AG10803 (cell line): ENCODE data around the gene PTPN23.

Experiments
- DNase-seq: peaks from one replicate; pipeline ENCODE4 v3.0.0; 2010; ENCODE audit warnings: low read depth
- H3K4me3 ChIP-seq: 2 replicates; pipeline ENCODE4 v1.5.1; 2011; ENCODE audit warnings: mild to moderate bottlenecking, low read length, control low read depth
- TF ChIP-seq, protein P1 (sequence below): conservative IDR thresholded peaks from 2 replicates; pipeline ENCODE4 v1.5.1; 2011; ENCODE audit warnings: mild to moderate bottlenecking, low read length, control low read depth, inconsistent platforms

The PTPN23 gene

DNA sequence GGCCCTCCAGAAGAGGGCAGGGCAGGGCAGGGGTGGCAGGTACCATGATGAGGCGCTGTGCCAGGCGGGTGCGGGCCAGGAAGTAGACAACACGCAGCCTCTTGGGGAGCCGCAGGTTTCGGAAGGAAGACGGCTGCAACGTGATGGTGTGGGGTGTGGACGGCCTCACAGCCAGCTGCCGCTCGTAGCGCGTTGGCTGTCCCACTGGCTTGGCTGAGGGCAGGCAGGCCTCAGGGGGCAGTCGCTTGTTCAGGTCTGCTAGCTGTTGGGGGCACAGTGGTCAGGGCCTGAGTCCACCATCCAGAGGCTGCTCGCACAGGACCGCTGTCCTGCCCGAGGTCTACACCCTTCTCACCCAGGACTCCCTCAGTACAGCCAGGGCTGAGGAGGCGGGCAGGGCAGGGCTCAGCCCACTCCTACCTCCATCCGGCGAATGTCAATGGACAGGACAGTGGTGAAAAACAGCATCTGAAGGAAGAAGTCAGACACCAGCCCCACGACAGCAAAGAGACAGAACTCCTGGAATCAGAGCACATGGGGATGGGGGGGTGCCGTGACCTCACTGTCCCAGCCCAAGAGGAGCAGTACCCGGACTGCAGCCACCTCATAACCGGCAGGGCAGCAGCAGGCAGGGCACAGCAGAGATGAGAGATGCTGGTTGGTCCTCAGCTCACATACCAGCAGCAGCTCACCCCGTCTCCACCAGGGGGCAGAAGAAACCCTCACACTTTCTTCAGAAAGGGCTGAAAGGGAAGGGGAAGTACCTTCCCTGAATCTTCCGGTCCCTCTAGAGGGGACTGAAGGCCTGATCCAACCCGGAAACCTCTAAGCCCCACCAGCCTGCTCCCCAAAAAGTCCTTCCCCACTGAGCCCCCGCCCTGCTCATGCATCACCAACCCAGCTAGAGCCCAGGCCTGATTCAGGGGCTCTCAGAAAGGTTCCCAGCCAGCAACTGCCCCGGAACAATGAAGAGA lies 40.0 kb downstream of the PTPN23 start:
- peak; percentile 87 for DNase-seq
- TF ChIP-seq, protein P1, sequence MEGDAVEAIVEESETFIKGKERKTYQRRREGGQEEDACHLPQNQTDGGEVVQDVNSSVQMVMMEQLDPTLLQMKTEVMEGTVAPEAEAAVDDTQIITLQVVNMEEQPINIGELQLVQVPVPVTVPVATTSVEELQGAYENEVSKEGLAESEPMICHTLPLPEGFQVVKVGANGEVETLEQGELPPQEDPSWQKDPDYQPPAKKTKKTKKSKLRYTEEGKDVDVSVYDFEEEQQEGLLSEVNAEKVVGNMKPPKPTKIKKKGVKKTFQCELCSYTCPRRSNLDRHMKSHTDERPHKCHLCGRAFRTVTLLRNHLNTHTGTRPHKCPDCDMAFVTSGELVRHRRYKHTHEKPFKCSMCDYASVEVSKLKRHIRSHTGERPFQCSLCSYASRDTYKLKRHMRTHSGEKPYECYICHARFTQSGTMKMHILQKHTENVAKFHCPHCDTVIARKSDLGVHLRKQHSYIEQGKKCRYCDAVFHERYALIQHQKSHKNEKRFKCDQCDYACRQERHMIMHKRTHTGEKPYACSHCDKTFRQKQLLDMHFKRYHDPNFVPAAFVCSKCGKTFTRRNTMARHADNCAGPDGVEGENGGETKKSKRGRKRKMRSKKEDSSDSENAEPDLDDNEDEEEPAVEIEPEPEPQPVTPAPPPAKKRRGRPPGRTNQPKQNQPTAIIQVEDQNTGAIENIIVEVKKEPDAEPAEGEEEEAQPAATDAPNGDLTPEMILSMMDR, result peak; percentile 97
- no peak overlapping the region for H3K4me3 ChIP-seq

DNA sequence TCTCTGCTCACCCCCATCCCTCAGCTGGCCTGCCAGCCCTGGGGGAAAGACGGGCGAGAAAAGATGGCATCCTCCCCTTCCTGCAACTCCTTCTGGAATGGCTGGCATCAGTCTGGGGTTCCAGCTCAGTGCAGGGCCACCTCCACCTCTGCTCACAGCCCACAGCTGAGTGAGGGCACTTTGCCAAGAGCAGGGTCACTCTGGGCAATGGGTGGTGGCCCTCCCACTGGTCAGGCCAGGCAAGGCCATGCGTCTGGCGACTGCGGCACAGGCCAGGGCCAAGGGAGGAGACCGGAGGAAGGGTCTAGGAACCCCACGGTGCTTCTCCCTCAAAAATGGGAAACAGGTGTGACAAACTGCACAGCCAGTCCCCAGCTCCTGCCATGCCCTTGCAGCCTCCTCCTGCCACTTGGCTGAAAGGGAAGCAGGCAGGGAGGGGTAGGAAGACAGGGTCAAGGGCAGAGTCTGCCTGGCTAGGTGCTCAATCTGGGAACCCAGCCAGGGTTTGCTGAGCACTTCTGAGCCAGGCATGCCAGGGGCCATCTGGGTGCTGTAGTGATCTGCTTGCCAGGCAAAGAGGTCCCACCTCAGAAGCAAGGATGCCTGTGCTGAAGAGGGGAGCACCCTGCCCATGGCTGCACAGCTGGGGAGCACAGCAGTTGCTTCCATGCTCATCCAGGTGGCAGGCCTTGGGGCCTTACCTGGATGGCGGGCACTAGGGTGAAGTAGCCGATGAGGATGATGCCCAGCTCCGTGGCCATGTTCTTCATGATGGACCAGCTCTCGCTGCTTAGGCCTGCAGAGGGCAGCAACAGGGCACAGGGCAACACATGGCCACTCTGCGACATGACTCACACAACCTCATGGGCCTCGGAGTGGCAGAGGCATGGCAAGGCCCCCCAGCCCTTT lies 41.2 kb downstream of the PTPN23 start:
- TF ChIP-seq, protein P1, result peak; percentile 33
- no peak overlapping the region for H3K4me3 ChIP-seq
- DNase-seq, result peak; percentile 27

DNA sequence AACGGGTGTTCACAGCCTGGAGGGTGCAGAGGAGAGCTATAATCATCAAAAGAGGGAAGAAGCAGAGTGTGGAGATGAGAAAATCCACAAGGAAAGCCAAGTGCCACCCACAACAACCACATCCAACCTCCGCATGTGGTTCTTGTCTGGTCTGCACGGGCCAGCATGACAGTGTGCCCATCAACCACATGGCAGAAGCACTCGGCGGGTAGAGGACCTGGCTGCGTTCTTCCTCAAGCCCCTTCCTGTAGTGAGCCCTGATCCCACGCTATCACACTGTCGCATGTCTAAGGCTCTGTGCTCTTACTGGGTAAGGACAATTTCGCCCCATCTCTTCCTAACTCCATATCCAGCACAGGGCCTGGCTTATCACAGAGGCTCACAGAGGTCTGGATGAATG lies 41.9 kb downstream of the PTPN23 start:
- DNase-seq, result no peak
- TF ChIP-seq, protein P1, result no peak
- H3K4me3 ChIP-seq, result no peak overlapping the region

DNA sequence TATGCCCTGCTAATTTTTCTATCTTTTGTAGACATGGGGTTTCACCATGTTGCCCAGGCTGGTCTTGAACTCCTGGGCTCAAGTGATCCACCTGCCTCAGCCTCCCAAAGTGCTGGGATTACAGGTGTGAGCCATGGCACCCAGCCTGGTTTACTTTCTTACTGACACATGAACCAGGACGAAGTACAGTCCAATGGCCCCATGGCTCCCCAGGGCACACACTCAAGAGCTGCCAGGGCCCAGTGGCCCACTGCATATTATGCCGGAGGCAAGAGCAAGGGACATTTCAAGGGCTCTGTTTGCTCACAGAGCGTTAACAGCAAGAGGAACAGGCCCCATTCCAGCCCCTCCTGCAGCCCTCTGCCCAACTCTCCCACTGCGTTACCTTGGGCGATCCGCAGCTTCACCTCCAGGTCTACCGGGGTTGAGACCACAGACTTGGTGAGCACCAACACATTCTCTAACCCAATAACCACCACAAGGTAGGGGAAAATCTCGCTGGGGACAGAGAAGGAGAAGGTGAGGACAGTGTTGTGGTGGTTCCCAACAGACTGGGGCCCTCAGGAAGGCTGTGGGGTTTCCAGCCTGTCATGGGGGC lies 42.8 kb downstream of the PTPN23 start:
- no peak for DNase-seq
- TF ChIP-seq, protein P1, result no peak

DNA sequence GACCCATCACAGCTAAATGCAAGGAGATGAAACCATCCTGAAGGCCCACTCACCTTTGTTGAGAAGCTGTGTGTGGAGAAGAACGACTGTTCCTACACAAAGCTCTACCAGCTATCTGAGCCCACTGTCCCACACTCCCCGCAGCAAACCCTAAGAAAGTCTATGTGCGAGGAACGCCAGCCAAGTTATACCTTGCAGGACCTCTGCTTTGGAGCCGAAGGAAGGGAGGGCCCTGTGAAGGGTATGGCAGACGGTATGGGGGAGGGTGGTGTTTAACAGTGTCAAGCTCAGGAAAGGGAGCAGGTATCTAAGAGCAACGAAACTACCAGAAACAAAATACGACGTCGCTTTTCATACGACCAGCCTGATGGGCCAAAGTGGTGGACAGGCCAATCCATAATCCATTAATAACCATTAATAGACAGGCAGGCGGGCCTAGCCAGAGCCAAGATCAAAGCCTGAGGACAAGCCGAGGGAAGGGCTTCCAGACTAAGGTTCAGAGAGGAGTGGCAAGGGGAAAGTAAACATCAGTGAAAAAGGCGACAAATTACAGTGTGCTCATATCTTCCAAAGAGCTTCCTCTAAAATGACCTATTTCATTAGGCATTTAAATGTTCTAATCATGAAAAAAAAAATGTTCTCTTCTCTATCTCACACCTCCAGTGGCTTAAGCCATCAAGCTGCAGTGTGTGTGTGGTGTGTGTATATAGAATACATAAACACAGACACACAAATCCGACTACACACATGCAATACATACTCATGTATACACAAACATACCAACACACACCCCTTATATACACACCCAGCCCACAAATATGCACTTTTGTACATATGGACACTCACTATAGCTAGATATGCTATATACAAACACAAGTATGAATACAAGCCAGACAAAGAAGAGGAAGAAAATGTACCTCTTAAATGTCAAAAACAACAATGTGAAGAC lies 43.9 kb downstream of the PTPN23 start:
- DNase-seq, result no peak
- TF ChIP-seq, protein P1, result no peak
- H3K4me3 ChIP-seq, result no peak overlapping the region

More for the DNA sequence above, 42.8 kb downstream of the PTPN23 start:
- no peak overlapping the region for H3K4me3 ChIP-seq

DNA sequence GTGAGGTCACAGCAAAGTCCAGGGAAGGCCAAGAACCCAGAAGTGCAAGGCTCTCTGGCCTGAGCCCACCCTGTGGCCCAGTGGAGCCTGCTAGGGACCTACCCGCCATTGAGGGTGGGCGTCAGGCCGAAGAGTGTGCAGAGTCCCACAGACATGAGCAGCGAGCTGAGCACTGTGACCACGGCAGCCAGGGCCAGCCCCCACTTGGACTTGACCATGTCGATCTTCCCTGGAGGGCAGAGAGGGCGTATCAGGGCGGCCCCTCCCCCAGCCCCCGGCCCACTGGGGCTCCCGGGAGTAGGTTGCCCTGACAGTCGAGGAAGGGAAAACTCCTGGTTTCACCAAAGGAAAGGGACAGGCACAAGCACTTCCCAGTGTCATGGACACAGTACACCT lies 44.6 kb downstream of the PTPN23 start:
- no peak for DNase-seq
- H3K4me3 ChIP-seq, result no peak overlapping the region
- TF ChIP-seq, protein P1, result no peak
